Naive thymus-derived CD4-positive, alpha-beta T cell (primary cell): ENCODE data around the gene WFIKKN1. TPM values are rescaled to one million over a fixed set of nuclear protein-coding genes. Genes with fewer than 3 reads are reported as not detected.

Experiments used
- ATAC-seq: fragments of 150-1000 bp; cut with Tn5 transposase; 2 replicates; pipeline ENCODE4 v1.10.0; 2021; ENCODE audit warnings: mild to moderate bottlenecking, moderate library complexity
- CTCF ChIA-PET: fragments of 350-600 bp; sonication (Branson Sonifier 250); formaldehyde crosslinking; loops from one replicate; lab custom pipeline; 2021; ENCODE audit warnings: antibody characterized with exemption; lab: Charles Lee
- POLR2A ChIA-PET: fragments of 350-600 bp; sonication (Branson Sonifier 250); formaldehyde crosslinking; loops from one replicate; lab custom pipeline; 2021; ENCODE audit warnings: antibody characterized with exemption, inconsistent platforms; lab: Charles Lee
- DNase-seq, 9 donors: peaks; one replicate each; pipeline versions ENCODE4 v3.0.0 to v3.0.0-alpha.2; 2020 to 2022; ENCODE audit warnings: mixed read lengths in 1 of 9
- H3K27ac ChIP-seq: one replicate; pipeline ENCODE4 v1.7.0; 2013; ENCODE audit warnings: mild to moderate bottlenecking, low read depth, low read length, moderate library complexity
- H3K27me3 ChIP-seq, 2 donors: one replicate each; pipeline ENCODE4 v1.7.0; 2013; ENCODE audit warnings: low read length in 2 of 2, mild to moderate bottlenecking in 2 of 2, moderate library complexity in 2 of 2; ENCODE audit not compliant: control insufficient read depth in 2 of 2, insufficient read depth in 2 of 2
- H3K36me3 ChIP-seq, 3 experiments: 1 replicate in 2 of 3; 2 replicates in 1 of 3; pipeline ENCODE4 v1.7.0; 2013; ENCODE audit warnings: low read length in 3 of 3, mild to moderate bottlenecking in 3 of 3, moderate library complexity in 1 of 3; ENCODE audit not compliant: insufficient read depth in 3 of 3, control insufficient read depth in 2 of 3
- H3K4me1 ChIP-seq, 2 donors: one replicate each; pipeline ENCODE4 v1.7.0; 2013; ENCODE audit warnings: low read length in 2 of 2, mild to moderate bottlenecking in 2 of 2, moderate library complexity in 1 of 2; ENCODE audit not compliant: control insufficient read depth in 2 of 2, insufficient read depth in 2 of 2
- H3K4me3 ChIP-seq: 2 replicates; pipeline ENCODE4 v1.7.0; 2013; ENCODE audit warnings: mild to moderate bottlenecking, low read length
- H3K9me3 ChIP-seq, 3 experiments: 1 replicate in 2 of 3; 2 replicates in 1 of 3; pipeline ENCODE4 v1.7.0; 2013; ENCODE audit warnings: low read length in 3 of 3; ENCODE audit not compliant: control insufficient read depth in 2 of 3
- H3K27ac Mint-ChIP-seq, 9 donors: one replicate each; pipeline ENCODE4 v1.8.0; 2020 to 2022; ENCODE audit warnings: mixed read lengths in 9 of 9, mild to moderate bottlenecking in 8 of 9, moderate library complexity in 5 of 9, inconsistent platforms in 2 of 9
- H3K27me3 Mint-ChIP-seq, 5 donors: one replicate each; pipeline ENCODE4 v1.8.0; 2021 to 2022; ENCODE audit warnings: mixed read lengths in 5 of 5, mild to moderate bottlenecking in 1 of 5
- H3K36me3 Mint-ChIP-seq, 5 donors: one replicate each; pipeline ENCODE4 v1.8.0; 2020 to 2022; ENCODE audit warnings: mixed read lengths in 5 of 5, mild to moderate bottlenecking in 3 of 5, inconsistent platforms in 1 of 5
- H3K4me1 Mint-ChIP-seq, 7 donors: one replicate each; pipeline ENCODE4 v1.8.0; 2020 to 2022; ENCODE audit warnings: mixed read lengths in 7 of 7, mild to moderate bottlenecking in 3 of 7, inconsistent platforms in 1 of 7
- H3K4me3 Mint-ChIP-seq, 10 donors: one replicate each; pipeline ENCODE4 v1.8.0; 2020 to 2022; ENCODE audit warnings: mild to moderate bottlenecking in 10 of 10, mixed read lengths in 10 of 10, moderate library complexity in 6 of 10, inconsistent platforms in 2 of 10
- H3K9me3 Mint-ChIP-seq, 11 donors: one replicate each; pipeline ENCODE4 v1.8.0; 2020 to 2022; ENCODE audit warnings: mixed read lengths in 11 of 11, mild to moderate bottlenecking in 4 of 11, inconsistent platforms in 1 of 11, moderate library complexity in 1 of 11
- intact Hi-C, 2 donors: fragments of 100-400 bp; cut with micrococcal nuclease; formaldehyde crosslinking; loops; one replicate each; pipeline ENCODE4 v1.15.1; 2023
- polyA plus RNA-seq, 2 donors: library from polyadenylated mRNA; unstranded; fragments of 300-500 nt; fragmentation: Illumina TruSeq; gene quantifications; one replicate each; pipeline ENCODE4 v1.2.3, GENCODE V29; 2021
- total RNA-seq, 6 experiments: library from RNA in 5 of 6; stranded (reverse) in 5 of 6; gene quantifications; 1 replicate in 5 of 6; 2 replicates in 1 of 6; pipeline ENCODE4 v1.2.3 and lab custom pipeline; 2021 to 2026

WFIKKN1 gene
- total and polyA plus RNA-seq, 7 experiments from 2014 or later: 0.34 to 0.81 (median 0.56) TPM; not detected in 2

DNA sequence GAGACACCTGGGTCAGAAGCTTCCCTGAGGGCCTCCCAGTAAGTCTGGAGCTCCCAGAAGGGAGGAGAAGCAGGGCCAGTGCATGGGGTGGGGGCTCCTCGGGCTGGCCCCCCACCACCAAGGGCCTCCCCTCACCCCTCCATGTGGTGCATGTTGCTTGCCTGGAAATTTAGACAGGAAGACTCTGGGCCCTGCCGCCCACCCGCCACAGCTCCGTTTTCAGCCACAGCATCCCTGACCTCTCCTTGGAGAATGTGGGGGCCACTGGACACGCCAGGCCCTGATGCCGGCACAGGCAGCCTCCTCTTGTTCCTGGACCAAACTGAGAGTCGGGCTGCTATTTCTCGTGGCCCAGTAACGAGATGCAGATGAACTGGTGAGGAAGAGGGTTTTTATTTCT, 8.1 kb downstream of the WFIKKN1 start:
- Mint-ChIP-seq H3K36me3 (no peaks in the 10 kb centered on the region), H3K9me3 (peaks cover 0 to 7% (median 0%) of the 10 kb centered on the region in 11 donors), H3K4me3 (peak overlapping the region in 4 of 10 donors; percentile 17 to 50 (median 37)), H3K4me1 (peaks cover 0 to 21% (median 12%) of the 10 kb centered on the region in 7 donors), H3K27ac (peak overlapping the region in 3 of 9 donors; percentile 9 to 78 (median 28)), H3K27me3 (peaks cover 0 to 6% (median 0%) of the 10 kb centered on the region in 5 donors)
- ATAC-seq: no peak
- intact Hi-C loops: loop anchor here in 1 of 2 donors (5.0 kb wide), 1 partner anchor 72 kb away; the partner anchor contains the start of genes NHLRC4 and PIGQ
- peaks cover 0 to 14% (median 0%) of the 10 kb centered on the region in 3 experiments for H3K36me3 ChIP-seq
- ChIA-PET CTCF (no interaction called here), POLR2A (interaction anchor here (4.5 kb wide), 1 partner anchor 9 kb away, joined by 30 read pairs; the partner anchor contains the start of gene WDR90)
- H3K27ac ChIP-seq: no peak overlapping the region
- H3K4me3 ChIP-seq: no peak overlapping the region
- H3K27me3 ChIP-seq: no peaks in the 10 kb centered on the region
- DNase-seq: no peak
- peaks cover 5 to 23% of the 10 kb centered on the region in 2 donors for H3K4me1 ChIP-seq
- no peaks in the 10 kb centered on the region for H3K9me3 ChIP-seq

DNA sequence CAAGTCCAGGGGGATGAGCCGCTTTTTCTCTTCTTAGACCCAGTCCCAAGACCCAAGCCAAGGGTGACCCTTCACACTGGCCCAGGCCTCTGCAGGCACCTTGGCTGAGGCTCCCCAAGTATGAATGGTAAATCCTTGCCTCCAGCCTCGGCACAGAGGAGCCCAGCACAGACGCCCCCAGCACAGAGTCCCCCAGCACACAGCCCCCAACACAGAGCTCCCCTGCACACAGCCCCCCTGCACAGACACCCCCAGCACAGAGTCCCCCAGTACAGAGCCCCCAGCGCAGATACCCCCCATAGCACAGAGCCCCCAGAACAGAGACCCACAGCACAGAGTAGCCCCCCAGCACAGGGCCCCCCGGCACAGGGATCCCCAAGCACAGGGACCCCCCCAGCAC, 9.8 kb downstream of the WFIKKN1 start:
- Mint-ChIP-seq H3K9me3 (peaks cover 0 to 7% (median 0%) of the 10 kb centered on the region in 11 donors), H3K36me3 (no peaks in the 10 kb centered on the region), H3K27ac (peak overlapping the region in 2 of 9 donors; percentile 30 to 70), H3K4me3 (peak overlapping the region in 9 of 10 donors; percentile 33 to 83 (median 64)), H3K4me1 (peaks cover 6 to 31% (median 18%) of the 10 kb centered on the region in 7 donors), H3K27me3 (peaks cover 0 to 6% (median 0%) of the 10 kb centered on the region in 5 donors)
- Histone ChIP-seq H3K4me1 (peaks cover 0 to 15% of the 10 kb centered on the region in 2 donors), H3K4me3 (no peak overlapping the region), H3K27ac (no peak overlapping the region), H3K27me3 (no peaks in the 10 kb centered on the region), H3K9me3 (no peaks in the 10 kb centered on the region), H3K36me3 (peaks cover 0 to 3% (median 0%) of the 10 kb centered on the region in 3 experiments)
- CTCF ChIA-PET: no interaction called here
- POLR2A ChIA-PET: no interaction called here
- intact Hi-C loops: no loop called here
- DNase-seq (no peak), ATAC-seq (no peak)

DNA sequence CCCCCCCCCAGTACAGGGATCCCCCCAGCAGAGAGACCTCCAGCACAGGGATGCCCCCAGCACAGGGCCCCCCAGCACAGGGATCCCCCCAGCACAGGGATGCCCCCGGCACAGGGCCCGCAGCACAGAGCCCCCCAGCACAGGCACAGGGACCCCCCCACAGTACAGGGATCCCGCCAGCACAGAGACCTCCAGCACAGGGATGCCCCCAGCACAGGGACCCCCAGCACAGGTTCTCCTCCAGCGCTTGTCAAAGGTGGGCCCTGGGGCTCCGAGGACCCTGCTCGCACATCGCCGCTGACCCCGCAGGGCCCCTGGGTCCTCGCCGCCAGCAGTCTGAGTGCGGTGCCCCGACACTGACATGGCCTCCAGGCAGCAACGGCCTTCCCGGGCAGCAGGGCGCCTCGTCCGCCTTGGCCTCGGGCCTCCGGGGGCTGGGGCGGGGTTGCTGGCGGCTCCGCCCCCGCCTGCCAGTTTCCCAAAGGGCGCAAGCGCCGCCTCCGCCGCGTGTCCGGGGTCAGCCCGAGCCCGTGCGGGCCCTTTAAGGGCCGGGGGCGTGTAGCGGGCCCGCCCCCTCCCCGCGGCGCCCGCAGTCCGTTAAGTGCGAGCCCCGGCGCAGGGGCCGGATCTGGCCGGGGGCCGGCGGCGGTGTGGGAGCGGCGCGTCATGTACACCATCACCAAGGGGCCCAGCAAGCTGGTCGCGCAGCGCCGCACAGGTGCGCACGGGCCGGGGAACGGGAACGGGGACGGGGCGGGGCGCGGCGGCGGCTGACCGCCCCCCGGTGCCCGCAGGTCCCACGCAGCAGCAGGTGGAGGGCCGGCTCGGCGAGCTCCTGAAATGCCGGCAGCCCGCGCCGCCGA, 10.8 kb downstream of the WFIKKN1 start, which contains the start of gene MCRIP2:
Gene MCRIP2 (plus strand): TSS at position 503 of the 863 bp plus-strand sequence. CDS start 164 bp downstream, at position 667.
- intact Hi-C loops: no loop called here
- Mint-ChIP-seq H3K4me1 (peaks cover 6 to 31% (median 15%) of the 10 kb centered on the region in 7 donors), H3K4me3 (peak within 1 kb of the TSS; percentile 61 to 83 (median 70)), H3K9me3 (peaks cover 0 to 4% (median 0%) of the 10 kb centered on the region in 11 donors), H3K36me3 (no peaks in the 10 kb centered on the region), H3K27ac (peak within 1 kb of the TSS in 4 of 9 donors; percentile 12 to 70 (median 42)), H3K27me3 (peaks cover 0 to 3% (median 0%) of the 10 kb centered on the region in 5 donors)
- ChIA-PET CTCF (no interaction called here), POLR2A (interaction anchor here (1.1 to 1.5 kb wide), 2 partner anchors 40 to 54 kb away, joined by 3 to 5 read pairs; no protein-coding TSS in a partner anchor)
- peak in 8 of 9 donors; percentile 40 to 90 (median 43) for DNase-seq
- Histone ChIP-seq H3K9me3 (no peaks in the 10 kb centered on the region), H3K4me1 (peaks cover 0 to 15% of the 10 kb centered on the region in 2 donors), H3K27ac (peak within 1 kb of the TSS; percentile 66), H3K27me3 (no peaks in the 10 kb centered on the region), H3K36me3 (peaks cover 0 to 3% (median 0%) of the 10 kb centered on the region in 3 experiments), H3K4me3 (peak within 1 kb of the TSS; percentile 59)
- peak; percentile 22 for ATAC-seq

DNA sequence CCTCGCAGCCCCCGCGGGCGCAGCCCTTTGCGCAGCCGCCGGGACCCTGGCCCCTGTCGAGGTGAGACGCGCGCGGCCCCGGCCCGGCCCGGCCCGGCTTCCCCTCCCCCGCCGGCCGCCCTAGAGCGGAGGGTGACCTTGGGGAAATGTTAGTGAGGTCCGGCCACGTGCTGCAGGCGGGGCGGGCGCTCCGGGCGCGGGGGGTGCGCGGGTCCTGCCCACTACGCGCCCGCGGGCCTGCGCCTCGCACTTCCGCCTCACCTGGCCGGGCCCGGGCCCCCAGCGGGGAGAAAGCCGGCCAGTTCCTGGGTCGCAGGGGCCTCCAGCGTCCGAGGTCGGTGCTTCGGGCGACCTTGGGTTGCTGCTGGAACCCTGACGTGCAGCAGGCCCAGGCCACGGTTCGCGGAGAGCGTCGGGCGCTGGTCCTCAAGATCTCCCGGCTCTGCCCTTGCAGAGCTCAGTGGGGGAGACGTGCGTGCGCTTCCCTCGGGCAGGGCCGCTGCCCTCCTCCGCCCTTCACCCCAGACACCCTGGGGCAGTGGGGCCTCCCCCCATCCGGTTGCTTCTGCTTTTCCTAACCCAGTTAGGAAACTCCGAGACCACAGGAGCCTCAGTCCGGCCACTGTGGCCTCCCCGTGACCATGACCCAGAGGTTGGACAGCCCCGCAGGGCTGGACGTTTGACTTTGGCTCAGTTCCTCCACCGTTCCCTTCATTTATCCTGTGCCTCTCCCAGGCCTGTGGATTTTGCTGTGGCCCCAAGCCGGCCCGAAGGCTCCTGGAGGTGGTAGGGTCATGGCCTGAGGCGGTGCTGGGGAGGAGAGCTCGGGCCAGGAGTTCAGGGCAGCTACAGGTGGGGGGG, 11.6 kb downstream of the WFIKKN1 start:
- Mint-ChIP-seq H3K27ac (peak overlapping the region in 3 of 9 donors; percentile 12 to 55 (median 25)), H3K4me1 (peaks cover 4 to 33% (median 13%) of the 10 kb centered on the region in 7 donors), H3K27me3 (no peaks in the 10 kb centered on the region), H3K36me3 (no peaks in the 10 kb centered on the region), H3K9me3 (no peaks in the 10 kb centered on the region), H3K4me3 (peak overlapping the region; percentile 61 to 83 (median 70))
- DNase-seq: peak in 2 of 9 donors; percentile 28 to 66
- H3K27ac ChIP-seq: peak overlapping the region; percentile 66
- peak overlapping the region; percentile 59 for H3K4me3 ChIP-seq
- no peaks in the 10 kb centered on the region for H3K27me3 ChIP-seq
- POLR2A ChIA-PET: interaction anchor here (1.1 to 2.0 kb wide), 3 partner anchors 38 to 53 kb away, joined by 3 to 6 read pairs (median 5); partner anchors contain the start of gene STUB1
- H3K4me1 ChIP-seq: peaks cover 0 to 12% of the 10 kb centered on the region in 2 donors
- CTCF ChIA-PET: no interaction called here
- H3K9me3 ChIP-seq: no peaks in the 10 kb centered on the region
- ATAC-seq: peak; percentile 68
- intact Hi-C loops: no loop called here
- no peaks in the 10 kb centered on the region for H3K36me3 ChIP-seq

DNA sequence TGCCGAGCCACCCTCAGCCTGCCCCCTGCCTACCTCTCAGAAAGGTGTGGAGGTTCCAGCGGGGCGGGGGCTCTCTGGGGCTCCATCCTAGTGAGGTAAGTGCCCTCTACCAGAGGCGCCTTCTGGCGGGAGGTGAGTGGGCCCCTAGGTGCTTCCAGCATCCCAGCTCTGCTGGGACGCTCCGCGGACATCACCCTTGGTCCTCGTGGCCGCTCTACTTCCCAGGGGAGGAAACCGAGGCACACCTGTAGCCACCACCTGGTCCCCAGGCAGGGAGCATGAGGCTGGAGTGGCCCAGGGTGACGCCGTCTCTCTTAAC, 12.2 kb downstream of the WFIKKN1 start:
- CTCF ChIA-PET: no interaction called here

DNA sequence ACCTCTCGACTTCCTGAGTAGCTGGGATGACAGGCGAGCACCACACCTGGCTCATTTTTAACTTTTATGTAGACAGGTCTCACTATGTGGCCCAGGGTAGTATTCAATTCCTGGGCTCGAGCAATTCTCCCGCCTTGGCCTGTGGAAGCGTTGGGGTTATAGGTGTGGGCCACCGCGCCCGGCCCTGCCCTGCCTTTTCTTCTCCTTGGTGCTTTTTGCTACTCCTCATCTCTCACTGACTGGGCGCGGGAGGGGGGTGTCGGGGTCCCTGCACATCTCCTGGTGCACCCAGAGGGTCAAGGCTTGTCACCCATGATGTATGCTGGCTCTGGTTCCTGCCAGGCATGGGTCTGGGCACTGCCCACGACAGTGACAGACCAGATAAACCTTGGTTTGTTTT, 13.8 kb downstream of the WFIKKN1 start:
- Mint-ChIP-seq H3K27ac (peak overlapping the region in 2 of 9 donors; percentile 28 to 31), H3K36me3 (no peaks in the 10 kb centered on the region), H3K27me3 (no peaks in the 10 kb centered on the region), H3K9me3 (no peaks in the 10 kb centered on the region), H3K4me1 (peaks cover 4 to 35% (median 16%) of the 10 kb centered on the region in 7 donors), H3K4me3 (peak overlapping the region in 6 of 10 donors; percentile 53 to 83 (median 66))
- ChIA-PET POLR2A (interaction anchor here (1.2 kb wide), 1 partner anchor 40 kb away, joined by 3 read pairs; the partner anchor contains the start of gene JMJD8), CTCF (no interaction called here)
- ATAC-seq (no peak), DNase-seq (no peak)
- intact Hi-C loops: no loop called here
- H3K36me3 ChIP-seq: no peaks in the 10 kb centered on the region
- H3K27ac ChIP-seq: no peak overlapping the region
- H3K9me3 ChIP-seq: no peaks in the 10 kb centered on the region
- no peak overlapping the region for H3K4me3 ChIP-seq
- no peaks in the 10 kb centered on the region for H3K27me3 ChIP-seq
- H3K4me1 ChIP-seq: peaks cover 9 to 15% of the 10 kb centered on the region in 2 donors

More for the DNA sequence above, 12.2 kb downstream of the WFIKKN1 start:
- H3K9me3 Mint-ChIP-seq: no peaks in the 10 kb centered on the region
- Histone ChIP-seq H3K27me3 (no peaks in the 10 kb centered on the region), H3K4me3 (no peak overlapping the region), H3K4me1 (peaks cover 1 to 9% of the 10 kb centered on the region in 2 donors), H3K9me3 (no peaks in the 10 kb centered on the region), H3K36me3 (no peaks in the 10 kb centered on the region), H3K27ac (no peak overlapping the region)
- DNase-seq (no peak), ATAC-seq (no peak)
- H3K36me3 Mint-ChIP-seq: no peaks in the 10 kb centered on the region
- peaks cover 4 to 29% (median 14%) of the 10 kb centered on the region in 7 donors for H3K4me1 Mint-ChIP-seq
- H3K4me3 Mint-ChIP-seq: peak overlapping the region; percentile 36 to 83 (median 70)
- peak overlapping the region in 2 of 9 donors; percentile 14 to 55 for H3K27ac Mint-ChIP-seq
- intact Hi-C loops: no loop called here
- H3K27me3 Mint-ChIP-seq: no peaks in the 10 kb centered on the region
- POLR2A ChIA-PET: interaction anchor here (1.5 to 2.0 kb wide), 2 partner anchors 37 to 52 kb away, joined by 5 to 6 read pairs; partner anchors contain the start of gene STUB1
